BLaER1 (cell line): ENCODE measurements around the gene PPP2R2C.

ENCODE experiments used
- H3K27ac ChIP-seq: shearing (Covaris generic); formaldehyde crosslinking; 2 replicates; pipeline ENCODE4 v1.8.1; 2022
- H3K27me3 ChIP-seq: shearing (Covaris generic); formaldehyde crosslinking; 2 replicates; pipeline ENCODE4 v1.8.1; 2022
- H3K36me3 ChIP-seq: shearing (Covaris generic); formaldehyde crosslinking; 2 replicates; pipeline ENCODE4 v1.8.1; 2022
- H3K4me1 ChIP-seq: shearing (Covaris generic); formaldehyde crosslinking; 2 replicates; pipeline ENCODE4 v1.8.1; 2022
- H3K4me2 ChIP-seq: shearing (Covaris generic); formaldehyde crosslinking; 2 replicates; pipeline ENCODE4 v1.8.1; 2022
- H3K4me3 ChIP-seq: shearing (Covaris generic); formaldehyde crosslinking; 2 replicates; pipeline ENCODE4 v1.8.1; 2022
- H3K9ac ChIP-seq: shearing (Covaris generic); formaldehyde crosslinking; 2 replicates; pipeline ENCODE4 v1.8.1; 2022
- H3K9me3 ChIP-seq: shearing (Covaris generic); formaldehyde crosslinking; 2 replicates; pipeline ENCODE4 v1.8.1; 2022
- H4K20me1 ChIP-seq: shearing (Covaris generic); formaldehyde crosslinking; 2 replicates; pipeline ENCODE4 v1.8.1; 2022
- Cebpa-rat ChIP-seq: shearing (Covaris generic); IDR thresholded peaks from 2 replicates; pipeline ENCODE4 v1.8.1; 2022

PPP2R2C gene

DNA sequence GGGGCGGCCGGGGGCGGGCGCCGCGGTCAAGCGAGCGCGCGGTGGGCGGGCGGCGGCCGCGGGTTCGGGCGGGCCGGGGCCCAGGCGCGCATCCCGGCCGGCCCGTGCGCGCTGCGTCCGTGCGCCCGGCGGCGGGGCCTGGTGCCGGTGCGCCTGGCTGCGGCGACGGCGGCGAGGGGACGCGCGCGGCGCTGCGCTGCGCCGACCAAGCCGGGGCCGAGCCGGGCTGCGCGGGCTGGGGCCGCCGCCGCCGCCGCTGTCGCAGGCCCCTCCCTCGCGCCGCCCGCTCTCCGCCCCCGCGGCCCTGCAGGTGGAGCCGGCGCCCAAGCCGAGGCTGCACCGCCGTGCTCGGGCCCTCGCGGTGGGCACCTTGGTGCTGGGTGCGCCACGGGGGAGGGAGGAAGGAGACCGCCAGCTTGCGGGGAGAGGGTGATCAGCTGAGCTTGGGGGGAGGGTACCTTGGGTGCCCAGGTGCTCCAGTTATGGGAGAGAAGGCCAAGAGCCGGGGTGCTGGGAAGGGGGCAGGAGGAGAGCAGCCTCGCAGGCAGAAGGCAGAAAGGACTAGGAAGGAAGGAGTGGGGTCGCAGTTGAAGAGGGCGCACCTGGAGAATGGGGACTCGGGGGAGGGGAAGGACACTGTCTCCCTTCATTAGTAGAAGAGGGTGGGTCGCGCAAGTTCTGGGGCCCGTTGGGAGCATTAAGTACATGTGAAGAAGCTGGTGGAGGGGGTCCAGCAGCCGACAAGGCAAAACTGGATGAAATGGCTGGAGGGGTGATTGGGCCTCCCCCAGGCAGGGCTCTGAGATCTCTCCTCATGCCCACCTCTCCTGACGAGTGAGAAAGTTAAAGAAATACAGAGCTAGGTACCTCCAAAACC lies at the start of gene PPP2R2C:
TSS of gene PPP2R2C (minus strand) at position 228 of the 877 bp plus-strand sequence. CDS start 385 bp downstream, outside the sequence.
- no peaks in the 10 kb centered on the region for H3K36me3 ChIP-seq
- no peaks in the 10 kb centered on the region for H3K9me3 ChIP-seq
- no peak within 1 kb of the TSS for H3K27ac ChIP-seq
- peaks cover 5% of the 10 kb centered on the region; the same call in 1 of the 2 replicates for H3K4me1 ChIP-seq
- H3K4me2 ChIP-seq, result peak within 1 kb of the TSS; percentile 65
- H3K9ac ChIP-seq, result no peak within 1 kb of the TSS
- H3K27me3 ChIP-seq, result peaks cover 67% of the 10 kb centered on the region
- peak within 1 kb of the TSS; percentile 55 for H3K4me3 ChIP-seq
- TF ChIP-seq Cebpa-rat, result no peak
- H4K20me1 ChIP-seq, result peaks cover 22% of the 10 kb centered on the region; the same call in 1 of the 2 replicates

DNA sequence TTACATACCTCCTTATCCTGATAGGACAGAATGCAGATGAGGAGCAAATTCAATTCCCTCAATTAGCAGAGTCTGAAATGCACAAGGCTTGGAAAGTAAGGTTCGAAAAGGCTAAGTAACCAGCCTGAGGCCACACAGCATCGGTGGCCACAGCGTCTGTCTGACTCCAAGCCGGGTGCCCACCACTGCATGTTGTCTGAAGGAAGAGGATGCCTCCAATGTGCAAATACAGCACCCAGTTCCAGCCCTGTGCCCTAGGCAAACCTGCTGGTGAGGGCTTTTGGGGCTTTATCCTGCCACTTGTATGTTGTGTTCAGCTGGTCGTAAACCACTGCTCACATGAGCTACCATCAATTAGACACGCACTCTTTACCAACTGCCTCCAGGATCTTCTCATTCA lies 48.6 kb upstream of the PPP2R2C start:
- TF ChIP-seq Cebpa-rat, result no peak
- Histone ChIP-seq H4K20me1 (no peaks in the 10 kb centered on the region), H3K27me3 (no peaks in the 10 kb centered on the region), H3K27ac (no peak overlapping the region), H3K4me3 (no peak overlapping the region), H3K4me1 (peaks cover 21% of the 10 kb centered on the region), H3K9ac (no peak overlapping the region), H3K4me2 (no peak overlapping the region), H3K36me3 (no peaks in the 10 kb centered on the region), H3K9me3 (no peaks in the 10 kb centered on the region)

DNA sequence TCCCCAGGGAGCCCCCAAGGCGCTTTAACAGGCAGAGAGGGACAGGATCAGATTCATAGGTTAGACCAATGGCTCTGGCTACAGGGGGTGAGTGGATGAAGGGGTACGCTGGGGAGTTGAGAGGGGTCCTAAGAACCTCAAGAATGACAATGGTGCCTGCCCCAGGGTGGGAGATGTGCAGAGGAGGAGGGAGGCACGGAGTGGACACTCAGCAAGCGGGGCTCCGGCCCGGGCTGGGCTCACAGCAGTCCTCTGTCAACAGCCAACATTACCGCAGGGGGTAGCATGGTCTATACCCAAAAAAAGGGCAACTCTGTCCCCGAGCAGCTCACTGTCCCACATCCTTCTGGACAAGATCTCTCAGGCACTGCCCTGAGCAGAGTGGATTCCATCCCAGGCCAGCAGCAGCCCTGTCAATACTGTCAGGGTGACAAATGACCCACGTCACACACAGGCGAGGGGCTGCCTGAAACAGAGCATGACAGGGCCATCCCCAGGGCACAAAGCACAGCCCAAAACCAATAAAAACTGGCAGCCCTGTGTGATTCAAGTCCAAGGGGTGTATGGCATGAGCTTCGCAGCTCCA lies 47.7 kb upstream of the PPP2R2C start:
- no peak overlapping the region for H3K9ac ChIP-seq
- H4K20me1 ChIP-seq, result no peaks in the 10 kb centered on the region
- no peaks in the 10 kb centered on the region for H3K9me3 ChIP-seq
- TF ChIP-seq Cebpa-rat, result no peak
- peaks cover 21% of the 10 kb centered on the region for H3K4me1 ChIP-seq
- no peaks in the 10 kb centered on the region for H3K36me3 ChIP-seq
- no peak overlapping the region for H3K27ac ChIP-seq
- H3K4me2 ChIP-seq, result no peak overlapping the region
- no peaks in the 10 kb centered on the region for H3K27me3 ChIP-seq
- no peak overlapping the region for H3K4me3 ChIP-seq

DNA sequence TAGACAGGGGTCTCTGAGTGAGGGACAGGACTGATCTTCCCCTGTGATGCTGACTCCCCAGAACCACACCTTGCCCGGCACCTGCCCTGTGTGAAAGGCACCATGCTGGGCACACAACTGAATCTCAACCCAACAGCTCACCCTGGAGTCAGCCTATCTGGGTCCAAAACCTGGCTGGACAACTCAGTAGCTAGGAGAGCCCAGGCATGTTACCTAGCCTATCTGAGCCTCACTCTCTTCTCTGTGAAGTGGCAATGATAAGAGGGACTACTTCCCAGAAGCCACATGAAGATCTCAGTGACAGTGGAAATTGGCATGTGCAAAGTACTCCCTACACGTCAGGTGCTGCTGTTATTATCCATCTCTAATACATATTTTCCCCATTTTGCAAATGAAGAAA lies 44.8 kb upstream of the PPP2R2C start:
- Histone ChIP-seq H3K27me3 (no peaks in the 10 kb centered on the region), H3K27ac (no peak overlapping the region), H3K4me1 (peaks cover 12% of the 10 kb centered on the region), H3K4me3 (no peak overlapping the region), H3K9ac (no peak overlapping the region), H3K9me3 (peaks cover 7% of the 10 kb centered on the region; the same call in 1 of the 2 replicates), H3K4me2 (peak overlapping the region; percentile 25), H3K36me3 (no peaks in the 10 kb centered on the region), H4K20me1 (no peaks in the 10 kb centered on the region)
- TF ChIP-seq Cebpa-rat, result no peak

DNA sequence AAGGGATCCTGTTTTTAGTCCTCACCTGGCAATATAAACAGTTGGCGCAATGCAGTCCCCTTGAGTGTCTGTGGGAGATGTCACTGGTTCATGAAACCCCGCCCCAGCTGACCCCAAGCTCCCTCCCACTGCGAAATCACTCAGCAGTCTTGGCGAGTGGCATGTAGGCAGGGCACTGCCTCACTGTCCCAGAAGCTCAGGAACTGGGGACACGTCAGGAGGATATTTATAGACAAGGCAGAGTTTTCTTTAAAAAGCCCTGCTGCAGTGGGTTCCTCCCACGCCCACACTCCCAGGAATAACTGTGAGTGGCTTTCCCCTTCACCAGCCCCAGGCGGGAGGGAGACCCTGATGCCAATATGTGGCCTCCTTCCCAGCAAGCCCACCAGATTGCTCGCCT lies 44.3 kb upstream of the PPP2R2C start:
- Histone ChIP-seq H3K4me2 (peak overlapping the region; percentile 25), H3K27ac (no peak overlapping the region), H3K9me3 (peaks cover 7% of the 10 kb centered on the region; the same call in 1 of the 2 replicates), H3K36me3 (no peaks in the 10 kb centered on the region), H4K20me1 (no peaks in the 10 kb centered on the region), H3K27me3 (no peaks in the 10 kb centered on the region), H3K4me3 (no peak overlapping the region), H3K9ac (no peak overlapping the region), H3K4me1 (peaks cover 12% of the 10 kb centered on the region)
- no peak for TF ChIP-seq Cebpa-rat

DNA sequence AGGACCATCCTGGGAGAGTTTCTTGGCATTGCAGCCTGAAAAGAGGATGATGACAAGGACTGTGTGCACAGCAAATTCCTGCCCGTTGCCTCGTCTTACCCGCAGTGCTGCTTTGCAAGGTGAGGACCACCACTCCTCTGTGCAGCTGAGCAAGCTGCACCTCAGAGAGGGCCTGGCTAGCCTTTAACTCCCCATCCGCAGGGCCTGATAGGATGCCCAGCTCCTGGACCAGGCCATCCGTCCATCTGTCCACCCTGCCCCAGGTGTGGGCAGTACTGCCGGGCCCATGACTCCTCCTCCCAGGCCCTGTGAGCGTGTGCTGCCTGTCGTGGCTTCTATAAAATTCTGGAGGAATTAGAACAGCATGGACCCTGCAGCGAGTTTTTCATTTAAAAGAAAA lies 43.9 kb upstream of the PPP2R2C start:
- Histone ChIP-seq H3K4me3 (no peak overlapping the region), H3K27me3 (no peaks in the 10 kb centered on the region), H3K9ac (no peak overlapping the region), H3K4me1 (peaks cover 12% of the 10 kb centered on the region), H3K9me3 (peaks cover 7% of the 10 kb centered on the region; the same call in 1 of the 2 replicates), H3K4me2 (peak overlapping the region; percentile 25; the same call in 1 of the 2 replicates), H3K27ac (no peak overlapping the region), H4K20me1 (no peaks in the 10 kb centered on the region), H3K36me3 (no peaks in the 10 kb centered on the region)
- no peak for TF ChIP-seq Cebpa-rat

DNA sequence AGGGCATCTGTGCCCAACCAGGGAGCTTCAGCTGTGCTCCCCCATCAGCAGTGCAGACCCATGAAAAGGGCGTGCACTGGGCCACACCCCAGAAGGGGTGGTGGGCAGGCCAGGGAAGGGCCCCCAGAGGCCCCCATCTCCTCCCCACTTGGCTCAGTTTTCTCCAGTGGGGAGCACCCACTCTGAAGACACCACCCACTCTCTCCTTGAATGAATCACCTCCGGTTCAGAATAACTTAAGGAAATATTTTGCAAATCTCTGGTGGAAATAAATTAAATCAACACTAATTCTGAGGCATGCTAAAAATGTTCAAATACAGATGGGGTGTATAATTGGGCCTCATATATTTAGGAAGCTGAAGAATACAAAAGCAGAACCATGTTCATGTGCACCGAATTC lies 41.3 kb upstream of the PPP2R2C start:
- peaks cover 7% of the 10 kb centered on the region; the same call in 1 of the 2 replicates for H3K9me3 ChIP-seq
- H3K9ac ChIP-seq, result no peak overlapping the region
- no peak for TF ChIP-seq Cebpa-rat
- H4K20me1 ChIP-seq, result no peaks in the 10 kb centered on the region
- no peaks in the 10 kb centered on the region for H3K27me3 ChIP-seq
- H3K4me2 ChIP-seq, result no peak overlapping the region
- no peak overlapping the region for H3K27ac ChIP-seq
- no peak overlapping the region for H3K4me3 ChIP-seq
- H3K4me1 ChIP-seq, result peaks cover 12% of the 10 kb centered on the region
- no peaks in the 10 kb centered on the region for H3K36me3 ChIP-seq

DNA sequence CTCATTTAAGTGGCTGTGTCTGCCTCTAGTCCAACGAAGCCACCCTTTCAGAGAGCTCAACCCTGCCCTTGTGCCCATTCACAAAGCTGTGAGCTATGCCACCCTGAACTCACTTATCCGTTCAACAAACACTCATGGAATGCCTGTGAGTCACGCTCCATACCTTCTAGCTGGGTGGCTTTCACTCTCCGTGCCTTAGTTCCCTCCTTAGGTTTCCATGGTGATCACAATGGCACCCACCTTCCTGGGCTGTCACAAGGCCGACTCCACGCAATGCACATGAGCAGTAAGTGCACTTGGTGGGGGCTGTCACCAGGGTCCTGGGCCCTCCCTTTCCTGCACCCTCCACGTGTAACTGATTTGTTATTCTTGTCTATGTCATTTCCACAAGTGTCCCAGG lies 37.2 kb upstream of the PPP2R2C start:
- Histone ChIP-seq H3K27ac (no peak overlapping the region), H4K20me1 (no peaks in the 10 kb centered on the region), H3K4me2 (no peak overlapping the region), H3K9ac (no peak overlapping the region), H3K27me3 (no peaks in the 10 kb centered on the region), H3K4me1 (no peaks in the 10 kb centered on the region), H3K9me3 (peaks cover 28% of the 10 kb centered on the region), H3K4me3 (no peak overlapping the region), H3K36me3 (no peaks in the 10 kb centered on the region)
- TF ChIP-seq Cebpa-rat, result no peak

DNA sequence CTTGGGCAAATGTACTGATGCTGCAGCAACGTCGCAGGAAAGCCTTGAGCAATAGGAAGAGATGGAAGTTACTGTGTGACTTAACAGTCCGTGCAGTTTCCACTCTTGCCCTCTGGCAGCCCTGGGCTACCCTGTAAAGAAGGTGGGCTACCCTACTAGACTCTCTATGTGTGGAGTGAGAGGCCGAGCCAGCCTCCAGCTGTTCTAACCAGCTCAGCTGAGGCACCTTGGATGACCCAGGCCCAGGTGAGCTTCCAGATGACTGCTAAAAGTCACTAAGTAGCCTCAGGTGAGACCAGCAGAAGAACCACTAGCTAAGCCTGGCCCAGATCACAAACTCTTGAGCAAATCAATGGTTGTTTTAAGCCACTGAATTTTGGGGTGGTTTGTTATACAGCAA lies 34.9 kb upstream of the PPP2R2C start:
- no peak overlapping the region for H3K9ac ChIP-seq
- H3K9me3 ChIP-seq, result peaks cover 30% of the 10 kb centered on the region
- no peak overlapping the region for H3K27ac ChIP-seq
- no peak overlapping the region for H3K4me2 ChIP-seq
- H3K4me1 ChIP-seq, result peaks cover 3% of the 10 kb centered on the region
- no peaks in the 10 kb centered on the region for H3K36me3 ChIP-seq
- no peaks in the 10 kb centered on the region for H4K20me1 ChIP-seq
- H3K27me3 ChIP-seq, result no peaks in the 10 kb centered on the region
- H3K4me3 ChIP-seq, result no peak overlapping the region
- TF ChIP-seq Cebpa-rat, result no peak

DNA sequence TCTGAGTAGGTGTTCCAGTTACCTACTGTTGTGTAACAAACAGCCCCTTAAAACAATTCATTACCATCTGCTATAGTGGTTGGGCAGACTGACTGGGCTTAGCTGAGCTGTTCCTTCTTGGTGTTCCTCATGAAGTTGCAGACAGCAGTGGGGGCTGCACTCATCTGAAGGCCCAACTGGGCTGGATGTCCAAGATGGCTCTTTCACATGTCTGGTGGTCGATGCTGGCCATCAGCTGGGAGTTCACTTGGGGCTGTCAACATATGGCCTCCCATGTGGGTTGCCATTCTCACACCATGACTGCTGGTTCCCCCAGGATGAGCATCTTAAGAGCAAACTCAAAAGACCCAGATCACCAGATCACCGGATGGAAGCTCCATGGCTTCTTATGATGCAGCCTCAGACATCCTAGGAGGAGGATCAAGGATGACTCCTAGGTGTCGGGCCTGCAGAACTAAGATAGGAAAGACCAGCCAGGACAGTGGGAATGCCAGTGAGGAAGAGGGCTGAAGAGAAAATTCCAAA lies 34.3 kb upstream of the PPP2R2C start:
- Histone ChIP-seq H3K4me2 (no peak overlapping the region), H3K4me3 (no peak overlapping the region), H3K27ac (no peak overlapping the region), H3K36me3 (no peaks in the 10 kb centered on the region), H3K27me3 (no peaks in the 10 kb centered on the region), H3K9ac (no peak overlapping the region), H3K4me1 (peaks cover 10% of the 10 kb centered on the region), H4K20me1 (no peaks in the 10 kb centered on the region), H3K9me3 (peaks cover 30% of the 10 kb centered on the region)
- no peak for TF ChIP-seq Cebpa-rat
